IPS-18c (cell line): ENCODE results near the gene C5orf15.

ENCODE experiments used
- H3K4me3 ChIP-seq: 2 replicates; pipeline ENCODE4 v1.7.0; 2013; ENCODE audit warnings: low read depth, mild to moderate bottlenecking, low read length, moderate library complexity; ENCODE audit not compliant: insufficient read depth
- H3K9me3 ChIP-seq: one replicate; pipeline ENCODE4 v1.6.1; 2013; ENCODE audit warnings: mild to moderate bottlenecking, low read length, moderate library complexity; ENCODE audit not compliant: control insufficient read depth, insufficient read depth

C5orf15 gene

DNA sequence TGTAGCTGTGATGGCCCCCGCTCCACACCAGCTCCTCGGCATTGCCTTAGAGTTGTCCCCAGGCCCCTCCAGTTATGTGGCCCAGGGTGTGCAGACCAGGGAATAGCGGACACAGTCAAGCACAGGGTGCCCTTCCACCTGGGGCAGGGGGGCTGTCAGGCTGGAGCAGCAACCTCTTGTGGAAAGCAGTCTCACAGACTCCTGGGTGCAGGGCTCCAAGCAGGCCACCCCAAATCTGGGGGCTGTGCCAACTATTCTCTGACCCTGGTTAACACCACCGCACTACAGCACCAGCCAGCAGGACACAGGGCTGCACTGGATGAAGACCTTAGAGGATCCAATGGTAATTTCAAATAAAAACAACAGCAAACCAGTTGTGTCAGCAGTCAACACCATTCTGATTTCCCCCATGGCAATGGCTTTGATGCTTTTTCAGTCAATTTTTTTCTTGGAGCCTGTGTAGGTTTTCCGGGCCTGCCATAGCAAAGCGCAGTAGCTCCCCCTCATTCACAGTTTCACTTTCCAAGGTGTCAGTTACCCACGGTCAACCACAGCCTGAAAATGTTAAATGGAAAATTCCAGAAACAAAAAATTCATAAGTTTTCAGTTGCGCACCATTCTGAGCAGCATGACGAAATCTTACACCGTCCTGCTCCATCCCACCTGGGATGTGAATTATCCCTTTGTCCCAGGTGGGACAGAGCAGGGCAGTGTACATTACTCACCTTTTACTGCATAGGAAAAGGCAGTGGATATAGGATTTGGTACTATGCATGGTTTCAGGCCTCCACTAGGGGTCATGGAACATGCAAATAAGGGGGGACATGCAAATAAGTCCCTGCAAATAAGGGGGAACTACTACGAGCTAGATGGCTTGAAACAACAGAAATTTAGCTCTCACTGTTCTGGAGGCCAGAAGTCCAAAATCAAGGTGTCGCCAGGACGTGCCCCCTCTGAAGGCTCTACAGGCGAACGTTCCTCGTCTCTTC, 49.0 kb downstream of the C5orf15 start:
- H3K4me3 ChIP-seq: no peak overlapping the region
- H3K9me3 ChIP-seq: peaks cover 2% of the 10 kb centered on the region

DNA sequence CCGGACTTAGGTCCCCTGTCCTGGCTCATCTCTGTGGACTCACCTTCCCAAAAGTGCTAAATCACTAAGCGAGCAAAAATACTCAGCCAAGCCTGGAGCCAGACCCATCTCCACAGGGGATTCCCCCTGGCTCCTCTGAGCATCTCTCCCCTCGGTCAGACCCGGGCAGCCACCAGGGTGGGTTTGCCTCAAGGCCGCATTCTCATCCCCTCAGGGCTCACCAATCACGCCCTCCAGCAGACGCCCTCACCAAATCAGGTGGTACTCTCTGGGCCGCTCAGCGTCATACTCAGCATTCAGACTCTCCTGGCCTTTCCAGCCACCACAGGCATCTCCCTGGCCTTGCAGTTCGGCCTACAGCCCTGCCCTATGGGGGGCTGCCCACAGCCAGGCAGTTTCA, 49.7 kb downstream of the C5orf15 start:
- Histone ChIP-seq H3K4me3 (no peak overlapping the region), H3K9me3 (no peaks in the 10 kb centered on the region)

DNA sequence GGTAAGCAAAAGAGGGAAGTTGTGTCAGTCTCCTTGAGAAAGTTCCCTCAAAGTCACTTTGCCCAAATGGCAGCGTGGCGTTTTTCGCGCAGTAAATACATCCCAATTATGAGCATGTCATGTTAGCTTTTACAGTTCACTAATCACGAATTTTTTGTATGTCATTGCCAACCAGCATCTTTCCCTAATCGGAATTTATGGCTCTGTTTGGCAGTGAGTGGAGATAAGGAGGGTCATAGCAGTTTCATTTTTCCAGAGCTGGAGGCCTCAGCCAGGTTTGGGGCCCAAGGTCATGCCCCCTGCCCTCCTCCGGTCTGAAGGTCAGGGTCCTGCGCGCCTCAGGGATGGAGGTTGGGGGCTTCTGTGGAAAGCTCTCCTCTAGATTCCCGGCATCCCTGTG, 50.1 kb downstream of the C5orf15 start:
- no peaks in the 10 kb centered on the region for H3K9me3 ChIP-seq

DNA sequence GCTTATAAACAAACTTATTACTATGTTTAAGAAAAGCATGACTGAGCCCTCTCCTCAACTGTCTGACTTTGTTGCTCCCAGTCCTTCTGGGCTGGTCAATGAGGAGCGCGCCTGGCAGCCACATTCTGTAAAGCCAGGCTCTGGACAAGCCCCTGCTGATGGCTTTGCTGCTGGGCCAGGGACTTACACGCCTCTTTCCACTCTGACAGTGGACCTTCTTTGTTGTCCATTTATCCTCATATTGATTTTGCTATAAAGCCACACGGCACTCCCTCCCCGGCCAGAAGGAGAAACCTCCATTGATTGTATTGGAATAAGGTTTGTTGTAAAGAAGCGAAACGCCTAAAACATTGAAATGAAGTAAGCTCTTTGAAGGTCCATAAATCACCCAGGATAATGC, 50.6 kb downstream of the C5orf15 start:
- Histone ChIP-seq H3K9me3 (no peaks in the 10 kb centered on the region), H3K4me3 (no peak overlapping the region)

More for the DNA sequence above, 50.1 kb downstream of the C5orf15 start:
- no peak overlapping the region for H3K4me3 ChIP-seq

DNA sequence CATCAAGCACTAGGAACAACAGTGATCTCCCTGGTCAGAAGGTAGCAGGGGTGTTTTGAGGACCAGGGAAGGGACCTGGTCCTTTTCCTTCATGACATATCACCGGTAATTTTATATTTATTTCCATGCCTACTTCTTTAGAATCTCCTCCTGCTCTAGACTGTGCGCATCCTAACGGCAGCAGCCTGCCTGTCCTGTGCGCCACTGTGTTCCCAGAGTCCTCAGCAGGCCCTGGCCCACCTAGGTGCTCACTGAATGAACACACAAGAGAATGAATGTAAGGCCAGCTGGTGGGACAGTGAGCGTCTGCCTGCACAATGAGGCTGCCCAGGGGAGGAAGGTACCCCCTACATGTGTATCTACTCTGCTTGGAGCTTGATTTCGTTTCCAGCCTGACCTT, 51.5 kb downstream of the C5orf15 start:
- H3K9me3 ChIP-seq: no peaks in the 10 kb centered on the region
- no peak overlapping the region for H3K4me3 ChIP-seq

DNA sequence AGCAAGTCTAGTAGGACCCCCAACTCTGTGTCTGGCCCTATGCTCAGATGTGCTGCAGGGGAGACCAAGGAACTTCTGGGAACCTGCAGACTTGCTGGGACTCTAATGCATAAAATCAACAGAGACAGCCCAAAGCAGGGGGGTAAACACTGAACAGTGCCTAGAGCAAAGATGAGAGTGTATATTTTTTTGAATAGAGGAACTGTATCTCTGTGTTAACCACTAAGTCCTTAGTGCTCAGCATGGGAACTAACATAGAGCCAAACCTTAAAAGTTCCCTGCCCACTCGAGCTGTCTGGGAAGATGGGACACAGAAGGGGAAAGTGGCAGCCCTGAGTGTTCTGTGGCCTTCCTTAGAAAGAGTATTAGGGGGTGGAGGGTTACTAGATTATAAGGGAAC, 51.9 kb downstream of the C5orf15 start:
- Histone ChIP-seq H3K4me3 (no peak overlapping the region), H3K9me3 (no peaks in the 10 kb centered on the region)

DNA sequence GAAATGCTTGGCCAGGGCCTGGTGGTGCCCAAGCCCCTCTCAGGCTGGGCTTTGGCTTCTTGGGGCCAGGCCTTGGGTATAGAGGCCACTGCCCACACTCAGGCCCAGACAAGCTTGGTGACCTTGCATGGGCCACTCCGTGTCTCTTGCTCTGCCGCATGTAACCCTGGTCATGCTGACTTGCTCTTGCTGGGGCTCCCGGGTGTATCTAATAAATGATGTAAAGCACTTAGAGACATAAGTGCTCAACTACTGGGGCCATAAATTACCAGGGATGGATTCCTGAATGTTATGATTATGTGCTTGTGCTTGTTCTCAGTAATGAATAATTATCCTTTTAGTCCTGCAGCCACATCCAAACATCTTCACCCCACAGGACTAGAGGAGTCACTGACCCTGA, 54.0 kb downstream of the C5orf15 start:
- Histone ChIP-seq H3K9me3 (no peaks in the 10 kb centered on the region), H3K4me3 (no peak overlapping the region)

DNA sequence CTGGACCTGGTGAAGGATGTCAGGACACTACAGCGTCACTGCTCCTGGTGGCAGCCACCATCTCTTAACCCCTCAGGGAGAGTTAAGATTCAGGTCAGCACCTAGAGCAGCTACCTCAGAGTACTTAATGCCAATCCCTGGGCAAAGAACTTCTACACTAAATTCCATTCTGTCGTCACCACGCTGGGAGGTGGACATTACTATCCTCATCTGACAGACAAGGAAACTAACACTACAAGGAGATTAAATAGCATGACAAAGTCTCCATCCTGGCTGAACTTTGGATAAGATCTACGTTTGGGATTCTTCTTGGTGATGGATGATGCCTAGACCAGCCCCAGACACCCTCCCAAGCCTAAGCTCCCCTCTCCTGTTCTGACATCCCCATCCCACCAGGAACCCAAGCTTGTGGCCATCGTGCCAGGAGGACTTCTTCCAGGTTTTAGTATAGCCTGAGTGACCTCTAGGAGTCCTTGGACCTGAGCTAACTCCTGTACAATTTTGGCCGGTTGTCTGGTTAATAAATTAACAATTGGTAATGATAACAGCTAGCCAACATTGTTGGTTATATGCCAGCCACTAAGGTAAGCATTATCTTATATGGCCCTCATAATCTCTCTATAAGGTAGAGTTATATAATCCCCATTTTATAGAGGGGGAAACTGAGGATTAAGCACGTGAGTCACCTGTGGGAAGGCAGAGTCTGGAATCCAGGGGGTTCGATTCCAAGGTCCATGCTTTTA, 54.8 kb downstream of the C5orf15 start:
- no peak overlapping the region for H3K4me3 ChIP-seq
- H3K9me3 ChIP-seq: no peaks in the 10 kb centered on the region

DNA sequence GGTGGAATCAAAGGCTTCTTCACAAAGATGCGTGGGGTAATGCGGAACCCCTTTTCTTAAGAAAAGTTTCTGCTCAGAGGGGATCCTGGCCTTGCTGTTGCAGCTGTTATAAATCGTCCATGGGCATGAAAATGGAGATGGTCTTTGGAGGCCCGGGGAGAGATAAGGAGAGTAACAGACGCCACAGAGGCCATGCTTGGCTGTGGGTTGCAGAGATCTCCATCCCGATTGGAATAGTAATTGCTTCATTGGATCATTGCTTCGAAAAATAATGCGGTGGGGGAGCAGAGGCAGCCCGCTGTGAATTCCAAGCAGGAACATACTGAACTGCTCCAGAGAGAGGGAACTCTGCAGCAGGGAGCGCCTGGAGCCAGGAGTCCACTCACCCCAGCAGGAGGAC, 55.5 kb downstream of the C5orf15 start:
- no peak overlapping the region for H3K4me3 ChIP-seq
- no peaks in the 10 kb centered on the region for H3K9me3 ChIP-seq

DNA sequence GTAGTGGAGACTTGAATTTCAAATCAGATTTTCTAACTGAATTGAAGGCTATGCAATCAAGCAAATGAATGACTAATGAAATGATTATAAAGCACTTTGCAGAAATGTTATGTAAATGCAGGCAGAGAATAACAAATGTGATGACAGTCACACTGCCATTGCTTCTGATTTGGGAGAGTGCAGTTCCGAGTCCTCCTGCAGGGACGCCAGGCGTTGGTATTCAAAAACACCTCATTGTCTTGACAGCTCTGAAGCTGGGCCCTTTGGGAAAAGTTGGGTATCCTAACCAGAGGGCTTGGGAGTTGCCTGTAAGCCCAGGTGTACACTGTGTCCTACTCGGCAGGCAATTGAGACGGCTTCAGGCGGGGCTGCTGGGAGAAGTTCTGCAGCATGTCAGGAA, 57.9 kb downstream of the C5orf15 start:
- Histone ChIP-seq H3K4me3 (no peak overlapping the region), H3K9me3 (no peaks in the 10 kb centered on the region)

DNA sequence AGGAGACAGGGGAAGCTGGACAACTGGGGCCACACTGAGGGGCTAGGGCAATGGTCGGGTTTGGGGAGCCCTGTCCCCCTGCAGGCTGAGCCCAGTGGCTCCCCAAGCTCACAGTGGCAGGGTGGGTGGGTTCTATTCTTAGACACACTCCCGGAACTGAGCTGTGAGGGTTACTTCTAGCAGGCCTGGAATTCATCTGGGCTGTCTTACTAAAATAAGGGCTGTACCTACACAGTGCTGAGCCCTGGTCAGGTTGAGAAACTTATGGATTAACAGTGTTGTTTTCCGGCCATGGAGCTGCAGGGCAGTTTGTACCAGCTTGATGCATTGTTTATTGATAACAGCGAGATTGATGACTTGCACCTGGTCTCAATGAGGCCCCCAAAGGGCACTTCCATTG, 58.8 kb downstream of the C5orf15 start:
- no peak overlapping the region for H3K4me3 ChIP-seq
- no peaks in the 10 kb centered on the region for H3K9me3 ChIP-seq

DNA sequence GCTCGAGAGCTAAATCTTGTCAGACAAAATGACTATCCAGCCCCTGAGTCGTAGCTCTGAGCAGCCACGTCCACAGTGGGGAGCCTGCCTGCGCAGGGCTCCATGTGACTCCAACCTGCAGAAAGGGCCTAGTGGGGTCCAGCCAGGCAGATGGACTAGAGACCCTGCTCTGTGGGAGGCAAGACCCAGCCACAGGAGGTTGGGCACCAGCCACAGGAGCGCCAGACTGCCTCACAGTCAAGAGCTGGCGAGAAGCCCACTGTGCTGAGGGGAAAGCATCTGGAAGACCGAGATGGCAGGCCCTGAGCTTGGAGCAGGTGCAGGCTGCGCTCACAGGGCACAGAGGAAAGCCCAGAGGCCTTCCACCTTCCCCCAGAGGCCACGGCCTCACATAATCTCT, 61.4 kb downstream of the C5orf15 start:
- Histone ChIP-seq H3K4me3 (no peak overlapping the region), H3K9me3 (no peaks in the 10 kb centered on the region)

DNA sequence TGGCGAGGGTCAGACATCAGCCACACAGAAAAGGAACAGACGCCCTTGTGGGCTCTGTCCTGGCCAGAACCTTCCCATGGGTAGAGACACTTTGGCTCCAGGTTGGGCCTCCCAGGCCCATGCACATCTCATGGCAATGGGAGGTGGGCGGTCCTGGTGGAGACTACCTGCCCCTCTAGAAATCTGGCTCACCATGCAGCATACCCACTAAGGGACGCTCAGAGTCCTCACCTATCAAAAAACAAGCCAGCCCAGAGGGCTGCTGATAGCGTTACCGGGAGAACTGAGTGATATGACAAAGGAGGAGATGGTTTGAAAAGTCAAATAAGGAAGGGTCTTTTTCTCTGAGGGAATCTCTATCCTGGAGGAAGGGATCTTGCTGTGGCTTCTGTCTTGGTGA, 62.1 kb downstream of the C5orf15 start:
- Histone ChIP-seq H3K9me3 (no peaks in the 10 kb centered on the region), H3K4me3 (no peak overlapping the region)
